ENCODE results near the gene DPM1. TPM values are rescaled to one million over a fixed set of nuclear protein-coding genes. Genes with fewer than 3 reads are reported as not detected.

The DPM1 gene
- 115 and 141 TPM in 2 replicates for total RNA-seq (2014; rRNA removed; shearing (Covaris generic))

DNA sequence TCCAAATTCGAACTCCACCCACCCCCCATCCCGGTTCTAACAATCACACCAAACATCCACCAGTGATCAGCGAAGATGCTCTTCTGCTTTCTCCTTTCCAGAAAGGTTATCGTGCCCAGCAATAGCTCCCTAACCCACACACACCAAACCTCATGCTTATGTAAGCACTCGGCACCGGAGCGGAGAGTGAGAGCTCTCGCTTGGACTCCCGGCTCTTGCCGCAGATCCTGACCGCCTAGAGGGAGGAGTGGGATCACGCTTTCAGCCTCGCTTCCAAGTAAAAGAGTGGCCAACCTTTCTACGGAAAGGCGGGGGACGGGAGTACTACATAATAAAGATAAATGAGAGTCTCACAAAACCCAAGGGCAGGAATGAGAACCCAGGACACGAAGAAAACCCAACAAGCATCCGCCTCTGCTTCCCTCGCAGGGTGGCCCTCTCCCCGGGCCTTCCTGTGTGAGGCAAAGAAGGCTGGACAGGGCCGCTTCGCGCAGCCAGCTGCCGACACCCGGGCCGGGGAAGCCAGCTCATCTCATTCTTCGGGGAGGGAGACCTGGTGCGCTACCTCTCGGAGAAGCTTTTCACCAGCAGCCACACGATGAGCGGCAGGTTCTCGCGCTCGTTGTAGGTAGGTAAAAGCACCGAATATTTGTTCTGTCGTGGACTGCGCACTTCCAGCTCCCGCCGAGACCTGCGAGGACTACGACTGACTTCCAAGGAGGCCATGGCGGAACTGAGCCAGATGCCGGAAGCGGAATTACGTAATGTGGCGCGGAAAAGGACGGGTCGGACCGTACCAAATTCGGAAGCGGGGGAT lies at the start of gene DPM1:
TSS of gene DPM1 (minus strand) at position 735 of the 817 bp plus-strand sequence. CDS start at position 726, 9 bp downstream.
- DNase-seq (ENCODE audit: low spot score), result peak; percentile 84

DNA sequence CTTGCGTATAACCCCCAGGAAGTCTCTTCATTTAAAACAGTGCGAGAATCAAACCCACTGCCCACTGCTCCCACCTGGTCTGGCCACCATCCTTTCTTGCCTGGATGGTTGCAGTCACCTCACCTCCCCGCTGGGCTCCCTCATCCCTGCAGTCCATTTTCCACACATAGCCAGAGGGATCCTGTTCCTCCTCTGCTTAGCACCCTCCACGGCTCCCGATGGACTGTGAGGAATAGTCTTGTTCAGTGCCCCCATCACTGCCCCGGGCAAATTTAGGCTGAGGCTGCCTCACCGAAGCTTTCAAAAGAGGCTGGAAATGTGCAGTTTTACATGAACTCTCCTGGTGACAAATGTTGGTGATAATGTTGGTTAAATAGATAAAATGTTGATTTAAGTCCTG lies 46.9 kb upstream of the DPM1 start:
- DNase-seq (ENCODE audit: low spot score), result no peak

DNA sequence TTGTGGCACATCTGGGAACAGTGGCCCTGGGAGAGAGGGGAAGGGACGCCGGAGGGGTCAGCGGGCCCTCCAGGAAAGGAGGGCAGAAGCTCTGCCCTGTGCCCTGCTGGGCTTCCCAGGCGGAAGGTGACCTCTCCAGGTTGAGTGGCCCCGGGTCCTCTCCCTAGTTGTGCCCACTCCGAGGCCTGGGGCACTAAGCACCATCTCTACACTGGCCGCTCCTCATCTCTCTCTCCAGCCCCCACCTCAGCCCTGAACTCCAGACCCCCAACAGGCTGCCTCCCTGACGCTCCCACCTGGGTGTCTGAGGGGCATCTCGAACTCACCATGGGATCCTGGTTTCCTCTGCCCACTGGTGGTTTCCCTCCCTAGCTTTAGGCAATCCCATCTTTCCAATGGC lies 46.4 kb upstream of the DPM1 start:
- no peak for DNase-seq (ENCODE audit: low spot score)

DNA sequence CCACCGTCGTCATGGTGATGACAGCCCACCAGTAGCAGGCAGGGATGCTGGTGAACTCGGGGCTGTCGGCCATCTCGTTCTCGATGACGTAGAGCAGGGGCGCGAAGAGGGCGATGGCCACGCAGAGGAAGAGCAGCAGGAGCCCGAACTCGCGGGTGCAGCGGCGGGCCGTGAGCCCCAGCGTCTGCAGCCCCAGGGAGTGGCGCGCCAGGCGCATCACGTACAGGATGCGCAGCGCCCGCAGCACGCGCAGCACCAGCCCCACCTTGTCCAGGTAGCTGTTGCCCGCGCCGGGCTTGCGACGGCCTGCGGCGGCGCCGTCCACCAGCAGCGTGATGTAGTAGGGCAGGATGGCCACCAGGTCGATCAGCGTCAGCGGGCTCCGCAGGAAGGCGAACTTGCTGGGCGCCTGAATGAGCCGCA lies 46.0 kb upstream of the DPM1 start:
- DNase-seq (ENCODE audit: low spot score), result no peak

DNA sequence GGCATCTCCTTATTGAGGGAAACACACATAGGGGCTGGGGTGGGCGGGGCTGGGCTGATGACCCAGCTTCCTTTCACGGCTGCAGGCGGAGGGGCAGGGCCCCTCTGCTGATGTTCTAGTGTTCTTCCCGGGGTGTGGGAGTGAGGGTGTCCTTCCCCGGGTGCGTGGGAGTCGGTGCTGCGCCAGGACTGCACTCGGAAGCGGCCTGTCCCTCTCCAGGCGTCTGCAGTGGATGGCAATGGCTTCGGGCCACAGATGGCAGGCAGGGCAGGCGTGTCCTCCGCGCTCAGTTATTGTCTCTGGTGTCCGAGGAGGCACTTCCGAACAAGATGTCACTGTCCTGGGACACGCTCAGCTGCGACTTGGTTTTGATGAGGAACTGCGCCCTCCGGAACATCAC lies 45.4 kb upstream of the DPM1 start:
- DNase-seq (ENCODE audit: low spot score), result no peak

DNA sequence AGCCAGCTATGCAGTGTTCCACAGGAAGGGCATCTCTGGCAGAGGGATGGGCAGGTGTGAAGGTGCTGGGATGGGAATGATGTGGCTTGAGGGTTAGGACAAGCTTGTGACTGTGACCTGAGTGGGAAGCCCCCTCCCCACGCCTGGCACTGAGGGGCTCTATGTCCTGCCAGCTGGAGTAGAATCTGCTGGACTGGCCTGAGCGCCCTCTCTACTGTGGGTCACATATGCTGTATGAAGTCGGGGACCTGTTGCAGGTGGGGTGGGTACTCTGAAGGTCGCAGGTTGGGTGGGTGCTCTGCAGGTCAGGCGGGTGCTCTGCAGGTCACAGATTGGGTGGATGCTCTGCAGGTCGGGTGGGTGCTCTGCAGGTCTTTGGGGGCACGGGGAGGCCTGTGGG lies 44.3 kb upstream of the DPM1 start:
- no peak for DNase-seq (ENCODE audit: low spot score)

DNA sequence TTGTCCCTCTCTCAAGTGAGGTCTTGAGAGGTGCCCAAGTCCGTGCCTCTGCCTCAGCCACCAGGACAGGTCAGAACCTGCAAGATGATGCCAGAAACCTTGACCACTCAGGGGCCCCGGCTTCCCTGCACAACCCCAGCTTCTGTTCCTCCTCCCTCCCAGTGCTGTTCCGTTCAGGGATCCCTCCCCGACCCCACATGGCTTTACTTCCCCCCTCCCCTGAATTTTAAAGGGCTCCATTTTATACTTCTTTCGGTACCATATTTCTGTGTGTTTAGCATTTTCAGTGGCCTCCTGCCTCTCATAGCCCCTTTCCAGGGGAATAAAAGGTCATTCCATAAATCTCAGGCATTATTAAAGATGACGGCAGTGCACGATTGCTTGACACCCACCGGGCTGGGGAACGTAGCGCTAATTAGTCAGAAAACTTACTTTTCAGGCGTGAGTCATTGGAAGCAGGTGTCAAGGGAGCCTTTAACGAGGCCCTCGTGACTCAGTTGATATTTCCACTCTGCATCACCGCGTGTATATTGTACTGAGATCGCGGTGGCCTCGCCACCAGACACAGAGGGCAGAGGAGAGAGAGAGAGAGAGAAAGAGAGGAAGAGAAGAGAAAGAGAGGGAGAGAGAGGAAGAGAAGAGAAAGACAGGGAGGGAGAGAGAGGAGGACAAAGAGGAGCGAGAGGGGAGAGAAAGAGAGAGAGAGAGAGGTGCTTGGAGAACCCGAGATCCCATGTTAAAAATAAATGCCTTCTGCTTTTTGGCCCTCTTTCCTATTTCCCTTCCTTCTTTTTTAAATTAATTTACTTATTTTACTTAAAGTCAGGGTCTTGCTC lies 43.3 kb upstream of the DPM1 start:
- no peak for DNase-seq (ENCODE audit: low spot score)

DNA sequence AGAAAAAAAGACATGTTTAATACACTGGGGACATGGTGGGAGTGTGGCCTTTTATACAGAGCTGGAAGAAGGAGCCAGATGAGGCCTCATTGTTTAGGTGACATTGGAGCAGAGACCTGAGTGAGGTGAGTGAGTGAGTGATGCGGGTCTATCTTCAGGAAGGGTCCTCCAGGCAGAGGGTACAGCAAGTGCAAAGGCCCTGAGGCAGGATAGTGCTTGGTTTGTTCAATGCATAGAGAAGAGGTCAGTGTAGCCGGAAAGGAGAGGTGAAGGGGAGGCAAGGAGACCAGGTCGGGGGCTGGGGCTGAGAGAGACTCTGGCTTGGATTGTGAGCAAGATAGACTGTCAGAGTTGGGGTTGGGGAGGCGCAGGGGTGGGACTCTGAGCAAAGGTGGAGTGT lies 41.0 kb upstream of the DPM1 start:
- no peak for DNase-seq (ENCODE audit: low spot score)

DNA sequence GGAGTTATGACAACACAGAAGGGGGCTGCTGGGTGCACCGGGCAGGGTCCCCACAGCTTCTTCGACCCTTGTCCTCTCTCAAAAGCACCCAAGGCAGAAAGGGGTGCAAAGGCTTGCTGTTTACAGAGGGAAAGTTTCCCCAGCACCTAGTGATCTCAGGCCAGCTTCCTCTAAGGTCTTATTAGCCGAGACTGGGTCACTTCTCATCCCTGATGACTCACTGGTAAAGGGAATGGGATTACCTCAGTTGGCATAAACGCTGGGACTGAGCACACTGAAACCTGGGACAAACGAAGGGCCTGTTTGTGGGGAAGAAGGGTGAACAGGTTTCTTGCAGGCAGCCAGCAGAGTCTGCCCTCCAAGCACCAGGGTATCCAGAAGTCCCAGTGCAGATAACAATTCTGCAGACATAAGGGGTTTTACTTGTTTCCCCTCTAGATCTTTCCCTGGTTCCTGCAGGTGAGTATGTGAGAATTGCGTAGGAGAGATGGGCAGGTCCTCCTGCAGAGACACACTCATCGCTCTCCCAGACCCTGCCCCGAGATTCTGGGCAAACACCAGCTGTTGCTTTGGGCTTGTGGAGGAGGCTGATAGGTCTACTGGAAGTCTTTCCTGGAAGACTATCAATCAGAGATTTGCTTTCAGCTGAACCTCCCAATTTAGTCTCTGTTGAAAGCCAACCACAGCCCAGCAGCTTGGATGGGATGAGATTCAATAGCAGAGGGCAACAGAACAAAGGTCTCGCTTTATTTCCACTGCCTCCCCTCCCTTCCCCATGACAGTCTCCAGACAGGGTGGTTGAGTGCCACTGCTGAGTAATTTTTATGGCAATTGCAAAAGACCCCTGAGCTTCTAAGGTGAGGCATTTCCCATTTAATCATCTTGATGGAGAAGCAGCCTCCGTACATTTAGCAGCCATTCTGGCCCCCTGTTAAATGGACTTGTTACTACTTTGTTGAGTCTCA lies 38.9 kb upstream of the DPM1 start:
- DNase-seq (ENCODE audit: low spot score), result no peak

DNA sequence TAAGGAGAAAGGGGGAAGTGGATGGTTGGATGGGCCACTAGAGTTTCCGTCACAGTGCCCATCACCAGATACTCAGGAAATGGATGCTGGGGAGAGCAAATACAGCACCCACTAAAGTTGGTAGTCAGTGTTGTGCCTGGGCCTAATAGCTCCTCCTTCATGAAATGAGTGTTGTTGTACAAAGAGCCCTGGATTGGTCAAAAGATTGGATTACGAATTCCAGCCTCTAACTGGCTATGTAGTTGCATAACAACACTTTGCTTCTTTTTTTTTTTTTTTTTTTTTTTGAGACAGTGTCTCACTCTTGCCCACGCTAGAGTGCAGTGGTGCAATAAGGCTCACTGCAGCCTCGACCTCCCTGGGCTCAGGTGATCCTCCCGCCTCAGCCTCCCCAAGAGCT lies 37.2 kb upstream of the DPM1 start:
- no peak for DNase-seq (ENCODE audit: low spot score)

DNA sequence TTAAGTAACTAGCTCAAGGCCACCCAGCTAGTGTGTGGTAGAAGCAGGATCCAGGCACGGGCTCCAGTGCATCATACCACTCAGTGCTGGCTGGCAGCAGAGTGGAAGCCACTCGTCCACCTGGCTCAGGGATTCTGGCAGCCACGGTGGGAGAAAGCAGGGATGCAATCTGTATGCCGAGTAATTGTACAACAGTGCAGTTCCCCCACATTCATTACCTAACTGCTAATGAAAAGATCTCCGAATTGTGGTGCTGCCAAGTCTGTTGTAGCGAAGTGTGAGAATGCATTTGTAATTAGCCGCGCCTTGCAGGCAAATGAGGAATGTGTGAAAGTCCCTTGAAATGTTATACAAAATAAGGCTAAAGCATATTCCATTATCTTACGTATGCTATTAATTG lies 35.5 kb upstream of the DPM1 start:
- no peak for DNase-seq (ENCODE audit: low spot score)

DNA sequence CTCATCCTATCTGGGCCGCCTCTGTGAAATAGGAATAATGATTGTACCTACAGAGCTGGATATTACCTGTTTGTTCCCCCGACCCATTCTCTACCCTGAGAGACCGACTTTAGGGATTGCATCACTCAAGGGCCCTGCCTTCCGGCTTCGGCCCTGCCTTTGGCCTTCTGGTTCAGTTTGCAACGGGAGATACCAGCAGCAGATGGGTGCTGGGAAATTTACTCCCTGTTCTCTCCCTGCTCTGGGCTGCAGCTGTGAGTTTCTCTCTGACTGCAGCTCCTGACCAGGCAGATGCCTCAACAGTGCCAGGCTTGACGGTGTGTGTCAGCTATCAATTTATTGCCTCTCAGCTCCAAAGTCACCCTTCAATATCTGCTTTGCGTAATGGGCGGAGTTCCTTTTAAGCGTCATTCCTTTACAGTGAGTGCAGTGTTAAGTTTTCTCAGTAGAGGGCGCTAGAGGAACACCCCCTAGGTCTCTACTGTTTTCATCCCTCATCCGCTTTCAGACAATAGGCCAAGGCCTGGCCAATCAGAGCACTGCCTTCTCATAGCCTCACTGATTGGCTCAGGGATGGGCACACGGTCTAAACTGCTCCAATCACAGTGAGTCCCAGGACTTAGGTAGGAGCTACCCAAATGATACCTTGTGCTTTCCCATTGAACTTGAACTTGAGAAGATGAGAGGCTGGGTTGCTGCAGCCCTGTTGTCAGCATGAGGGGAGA lies 34.6 kb upstream of the DPM1 start:
- peak; percentile 96 for DNase-seq (ENCODE audit: low spot score)

DNA sequence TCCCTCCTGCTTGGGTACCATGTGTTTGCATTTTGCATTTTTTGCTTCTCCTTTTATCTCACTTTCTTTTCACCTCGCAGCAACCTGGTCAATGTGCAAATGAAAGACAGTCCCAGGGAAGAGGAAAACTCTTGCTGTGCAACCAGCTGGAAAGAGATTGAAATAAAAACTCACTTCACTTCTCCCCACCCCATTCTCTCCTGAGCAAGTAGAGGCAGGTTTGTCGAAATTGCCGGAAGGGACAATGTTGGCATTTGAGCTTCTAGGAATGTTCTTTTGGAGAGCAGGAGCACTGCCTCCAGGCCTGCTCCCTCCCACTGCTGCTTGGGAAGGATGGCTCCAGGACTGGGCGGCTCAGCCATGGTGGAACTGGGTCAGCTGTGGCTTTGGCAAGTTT lies 34.0 kb upstream of the DPM1 start:
- no peak for DNase-seq (ENCODE audit: low spot score)

DNA sequence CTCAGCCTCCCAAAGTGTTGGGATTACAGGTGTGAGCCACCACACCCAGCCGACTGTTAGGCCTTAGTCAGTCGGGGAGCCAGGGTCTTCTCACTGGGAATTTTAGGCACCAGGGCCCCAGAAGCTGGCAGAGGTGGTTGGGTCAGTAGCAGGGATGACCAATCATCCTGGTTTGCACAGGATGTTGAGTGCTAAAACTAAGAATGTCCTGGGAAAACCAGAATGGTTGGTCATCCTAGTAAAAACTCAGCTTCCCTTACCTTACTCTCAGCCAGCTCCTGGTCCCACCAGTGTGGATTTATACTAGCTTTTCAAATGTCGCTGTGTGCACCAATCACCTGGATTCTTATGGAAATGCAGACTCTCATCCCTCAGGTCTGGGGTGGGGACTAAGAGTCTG lies 32.7 kb upstream of the DPM1 start:
- DNase-seq (ENCODE audit: low spot score), result no peak

DNA sequence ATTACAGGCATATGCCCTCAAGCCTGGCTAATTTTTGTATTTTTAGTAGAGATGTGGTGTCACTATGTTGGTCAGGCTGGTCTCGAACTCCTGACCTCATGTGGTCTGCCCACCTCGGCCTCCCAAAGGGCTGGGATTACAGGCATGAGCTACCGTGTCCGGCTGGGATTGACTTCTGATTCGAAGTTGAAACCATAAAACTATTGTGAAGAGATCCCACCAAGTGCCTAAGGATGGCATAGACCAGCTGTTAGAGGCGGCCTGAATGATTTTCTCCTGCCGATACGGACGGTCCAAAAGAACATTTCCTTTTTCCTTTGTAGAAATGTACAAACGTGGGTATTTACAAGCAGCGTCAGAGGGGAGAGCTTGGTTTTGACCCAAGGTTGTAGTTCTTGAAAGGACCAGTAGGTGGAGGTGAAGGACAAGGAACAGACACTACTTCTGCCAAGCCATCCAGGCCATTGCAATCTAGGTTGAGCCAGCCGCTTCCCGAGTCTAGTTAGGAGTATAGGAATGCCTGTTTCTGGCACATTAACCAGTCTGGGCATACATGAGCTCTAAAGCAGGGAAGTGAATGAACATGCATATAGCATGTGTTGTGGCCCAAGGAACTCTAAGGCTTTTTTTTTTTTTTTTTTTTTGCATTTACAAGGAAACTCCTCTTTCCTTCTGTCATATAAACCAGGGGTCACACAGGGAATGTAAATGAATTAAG lies 29.3 kb upstream of the DPM1 start:
- peak; percentile 82 for DNase-seq (ENCODE audit: low spot score)

DNA sequence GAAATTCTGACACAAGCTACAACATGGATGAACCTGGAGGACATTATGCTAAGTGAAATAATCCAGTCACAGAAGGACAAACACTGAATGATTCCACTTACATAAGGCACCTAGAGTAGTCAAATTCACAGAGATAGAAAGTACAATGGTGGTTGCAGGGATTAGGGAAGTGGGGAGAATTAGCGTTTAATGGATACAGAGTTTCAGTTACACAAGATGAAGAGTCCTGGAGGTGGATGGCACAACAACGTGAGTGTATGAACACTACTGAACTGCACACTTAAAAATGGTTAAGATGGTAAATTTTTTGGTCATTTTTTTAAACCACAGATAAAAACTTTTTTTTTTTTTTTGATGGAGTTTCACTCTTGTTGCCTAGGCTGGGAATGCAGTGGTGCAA lies 25.0 kb upstream of the DPM1 start:
- no peak for DNase-seq (ENCODE audit: low spot score)

DNA sequence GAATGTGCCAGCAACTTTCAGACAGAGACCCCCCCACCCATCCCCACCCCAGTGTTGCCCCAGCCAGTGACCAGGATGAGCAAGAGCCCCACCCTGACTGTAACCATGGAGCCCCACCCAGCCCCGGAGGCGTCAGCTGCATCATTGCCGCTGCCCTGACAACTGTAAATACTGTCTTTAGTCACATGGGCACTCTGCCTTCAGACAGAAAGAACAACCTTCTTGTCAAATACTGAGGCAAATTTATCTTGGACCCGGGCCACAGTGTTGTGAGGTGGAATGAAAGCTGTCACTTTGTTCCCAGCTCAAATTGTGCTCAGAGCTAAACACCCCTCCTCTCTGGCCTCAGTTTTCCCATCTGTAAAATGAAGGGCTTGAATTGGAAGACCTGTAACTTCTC lies 24.0 kb upstream of the DPM1 start:
- no peak for DNase-seq (ENCODE audit: low spot score)

DNA sequence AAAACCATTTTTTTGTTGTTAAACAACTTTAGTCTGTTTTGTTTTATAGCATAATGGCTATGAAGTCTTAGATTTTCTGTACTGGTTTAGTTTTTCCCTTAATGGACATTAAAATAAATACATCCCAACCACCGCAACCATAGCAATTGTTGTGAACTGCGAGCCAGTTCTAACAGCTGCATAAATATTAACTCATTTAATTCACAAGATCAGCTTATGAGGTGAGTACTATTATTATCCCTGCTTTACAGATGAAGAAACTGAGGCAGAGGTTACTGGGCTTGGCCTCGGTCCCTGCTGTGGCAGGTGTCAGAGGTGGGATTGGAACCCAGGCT lies 23.3 kb upstream of the DPM1 start:
- no peak for DNase-seq (ENCODE audit: low spot score)

DNA sequence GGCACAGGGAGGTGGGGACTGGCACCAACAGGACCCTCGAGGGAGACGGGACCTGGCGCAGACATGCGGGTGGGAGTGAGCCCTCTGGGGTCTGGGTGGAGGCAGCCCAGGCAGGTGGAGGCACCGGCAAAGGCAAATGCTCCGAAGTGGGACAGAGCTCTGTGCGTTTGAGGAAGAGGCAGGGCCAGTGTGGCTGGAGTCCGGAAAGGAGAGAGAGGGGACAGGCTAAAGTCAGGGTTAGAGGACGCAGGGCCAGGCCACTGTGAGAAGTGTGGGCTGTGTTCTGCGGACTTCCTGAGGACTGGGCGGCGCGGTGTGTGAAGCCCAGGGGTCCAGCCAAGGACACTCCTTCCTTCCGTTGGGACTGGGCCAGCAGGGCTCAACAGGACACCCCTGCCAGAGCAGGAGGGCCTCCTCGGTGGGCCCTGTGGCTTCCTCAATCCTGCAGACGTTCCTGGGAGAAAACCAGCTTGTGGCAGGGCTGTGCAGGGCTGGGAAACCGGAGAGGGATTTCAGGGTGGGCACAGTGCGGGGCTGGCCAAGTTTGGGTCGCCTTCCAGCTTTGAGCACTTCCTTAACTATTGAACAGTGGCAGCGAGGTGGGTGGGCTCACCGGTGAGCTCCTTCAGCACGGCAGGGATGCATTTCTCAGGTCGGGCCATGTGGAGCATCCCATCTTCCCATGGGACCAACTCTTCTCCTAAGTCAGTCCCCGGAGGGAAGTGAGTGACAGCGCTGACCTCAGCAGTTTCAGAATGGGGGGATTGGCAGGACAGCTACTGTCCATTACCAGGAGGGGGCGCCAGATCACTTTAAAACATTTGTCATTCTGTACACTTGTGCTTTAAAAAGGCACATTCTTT lies 22.8 kb upstream of the DPM1 start:
- peak; percentile 53 for DNase-seq (ENCODE audit: low spot score)
